SU-DHL-6 (cell line): Measurements from ENCODE around the gene TRPM2.

Source experiments
- EZH2phosphoT487 ChIP-seq: fragments of 200-600 bp; sonication (generic), shearing (Covaris generic); conservative IDR thresholded peaks from 2 replicates; pipeline ENCODE4 v1.6.1; 2018; ENCODE audit warnings: mild to moderate bottlenecking, antibody characterized with exemption, low read length, moderate library complexity, mixed read lengths
- TF ChIP-seq, protein P1 (sequence below): fragments of 200-600 bp; sonication (generic); IDR thresholded peaks from one replicate; pipeline ENCODE4 v1.5.1; 2017; ENCODE audit warnings: antibody characterized with exemption, mild to moderate bottlenecking, low read length, moderate library complexity; ENCODE audit not compliant: insufficient read depth, poor library complexity, severe bottlenecking

DNA sequence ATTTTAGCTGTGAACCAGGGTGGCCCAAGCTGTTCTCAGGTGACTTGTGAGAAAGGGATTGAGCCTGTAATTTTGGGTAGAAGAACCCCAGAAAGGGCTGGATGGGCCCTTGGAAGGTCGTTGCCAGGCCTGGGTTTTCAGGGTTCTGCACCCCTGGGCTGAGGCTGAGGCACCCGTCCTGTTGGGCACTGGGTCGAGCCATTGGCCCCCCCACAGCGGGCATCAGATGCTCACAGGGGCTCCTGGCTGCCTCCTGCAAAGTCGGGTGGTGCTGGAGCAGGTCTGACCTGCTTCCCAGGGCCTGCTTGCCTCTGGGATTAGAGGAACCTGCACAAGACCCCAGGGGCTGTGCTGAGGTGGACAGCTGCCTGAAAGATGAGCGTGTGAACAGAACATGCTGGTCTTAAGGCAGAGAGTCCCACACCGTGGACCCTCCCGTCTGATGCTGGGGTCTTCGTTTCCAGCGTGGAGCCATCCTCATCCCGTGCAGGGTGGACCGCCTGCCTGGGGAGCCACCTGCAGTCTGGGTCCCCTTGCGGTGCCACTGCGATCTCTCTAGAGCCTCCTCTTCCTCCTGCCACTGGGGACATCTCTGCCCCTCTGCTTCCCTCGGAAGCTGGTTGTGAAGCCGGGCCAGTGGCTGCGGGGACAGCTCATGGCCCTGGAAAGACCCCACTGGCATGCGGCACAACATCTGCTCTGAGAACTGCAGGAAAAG, 1.7 kb upstream of the TRPM2 start:
- TF ChIP-seq, protein P1, sequence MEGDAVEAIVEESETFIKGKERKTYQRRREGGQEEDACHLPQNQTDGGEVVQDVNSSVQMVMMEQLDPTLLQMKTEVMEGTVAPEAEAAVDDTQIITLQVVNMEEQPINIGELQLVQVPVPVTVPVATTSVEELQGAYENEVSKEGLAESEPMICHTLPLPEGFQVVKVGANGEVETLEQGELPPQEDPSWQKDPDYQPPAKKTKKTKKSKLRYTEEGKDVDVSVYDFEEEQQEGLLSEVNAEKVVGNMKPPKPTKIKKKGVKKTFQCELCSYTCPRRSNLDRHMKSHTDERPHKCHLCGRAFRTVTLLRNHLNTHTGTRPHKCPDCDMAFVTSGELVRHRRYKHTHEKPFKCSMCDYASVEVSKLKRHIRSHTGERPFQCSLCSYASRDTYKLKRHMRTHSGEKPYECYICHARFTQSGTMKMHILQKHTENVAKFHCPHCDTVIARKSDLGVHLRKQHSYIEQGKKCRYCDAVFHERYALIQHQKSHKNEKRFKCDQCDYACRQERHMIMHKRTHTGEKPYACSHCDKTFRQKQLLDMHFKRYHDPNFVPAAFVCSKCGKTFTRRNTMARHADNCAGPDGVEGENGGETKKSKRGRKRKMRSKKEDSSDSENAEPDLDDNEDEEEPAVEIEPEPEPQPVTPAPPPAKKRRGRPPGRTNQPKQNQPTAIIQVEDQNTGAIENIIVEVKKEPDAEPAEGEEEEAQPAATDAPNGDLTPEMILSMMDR = no peak
- no peak for TF ChIP-seq EZH2phosphoT487
